GM12878 (cell line): Measurements from ENCODE around the gene OR51B4. TPM values are rescaled to one million over a fixed set of nuclear protein-coding genes. Genes with fewer than 3 reads are reported as not detected.

Experiments used
- ATAC-seq: fragments of 200-7000 bp; cut with Tn5 transposase; 3 replicates; pipeline ENCODE4 v1.9.1; 2020; ENCODE audit warnings: mild to moderate bottlenecking, moderate library complexity
- BruUV-seq: library from RNA; stranded (reverse); fragments of 400-500 nt; replicated peaks from 2 replicates; lab custom pipeline; 2021; lab: Mats Ljungman, UMichigan
- CTCF ChIA-PET: fragments of 300-600 bp; sonication (Branson Sonifier 250); formaldehyde crosslinking; extraction: SDS; loops from one replicate; lab custom pipeline; 2021; ENCODE audit warnings: inconsistent platforms; lab: Yijun Ruan, JAX
- POLR2A ChIA-PET: fragments of 350-600 bp; formaldehyde crosslinking; extraction: SDS; loops from one replicate; lab custom pipeline; 2021; ENCODE audit warnings: inconsistent platforms; lab: Charles Lee
- RAD21 ChIA-PET: fragments of 300-600 bp; sonication (Branson Sonifier 250); formaldehyde crosslinking; loops from one replicate; lab custom pipeline; 2023; ENCODE audit warnings: antibody characterized with exemption; ENCODE audit not compliant: unreplicated experiment; lab: Charles Lee
- SMC1A ChIA-PET: fragments of 300-600 bp; sonication (Branson Sonifier 250); formaldehyde crosslinking; loops from one replicate; lab custom pipeline; 2023; ENCODE audit not compliant: unreplicated experiment, uncharacterized antibody; lab: Charles Lee
- DNase-seq: peaks from one replicate; pipeline ENCODE4 v3.0.0-alpha.2; 2011; ENCODE audit warnings: low read depth, low spot score
- FAIRE-seq: peaks from 3 replicates; lab custom pipeline; 2011; peaks lifted over from hg19 to GRCh38; lab: Jason Lieb, UNC
- H2AFZ ChIP-seq: 2 replicates; pipeline ENCODE4 v1.6.0; 2011; ENCODE audit warnings: low read depth, low read length, control low read depth; ENCODE audit not compliant: control insufficient read depth
- H3K27ac ChIP-seq: 2 replicates; pipeline ENCODE4 v1.5.1; 2011; ENCODE audit warnings: control low read depth; ENCODE audit not compliant: control insufficient read depth, insufficient read depth
- H3K27me3 ChIP-seq, 2 experiments: replicated peaks in 1 of 2; 2 replicates each; pipeline versions ENCODE4 v1.6.0 to v1.6.1; 2011; ENCODE audit warnings: low read length in 1 of 2; ENCODE audit not compliant: control insufficient read depth in 2 of 2, insufficient read depth in 2 of 2
- H3K36me3 ChIP-seq, 2 experiments: 2 replicates each; pipeline ENCODE4 v1.5.1; 2011; ENCODE audit warnings: low read length in 1 of 2; ENCODE audit not compliant: control insufficient read depth in 2 of 2, insufficient read depth in 2 of 2
- H3K4me1 ChIP-seq: 2 replicates; pipeline ENCODE4 v1.6.1; 2011; ENCODE audit warnings: mild to moderate bottlenecking, low read length, moderate library complexity, mixed read lengths; ENCODE audit not compliant: control insufficient read depth, insufficient read depth
- H3K4me2 ChIP-seq: 2 replicates; pipeline ENCODE4 v1.6.0; 2011; ENCODE audit warnings: control low read depth; ENCODE audit not compliant: control insufficient read depth, insufficient read depth
- H3K4me3 ChIP-seq: fragments of 200-600 bp; sonication (generic); 2 replicates; pipeline ENCODE4 v1.5.1; 2016
- H3K79me2 ChIP-seq: 2 replicates; pipeline ENCODE4 v1.6.0; 2011; ENCODE audit warnings: low read length; ENCODE audit not compliant: control insufficient read depth, insufficient read depth
- H3K9ac ChIP-seq: 2 replicates; pipeline ENCODE4 v1.8.0; 2011; ENCODE audit warnings: low read length, control low read depth, mixed read lengths; ENCODE audit not compliant: control insufficient read depth, insufficient read depth
- H3K9me3 ChIP-seq: replicated peaks from 3 replicates; pipeline ENCODE4 v1.5.1; 2011; ENCODE audit warnings: mild to moderate bottlenecking, low read length; ENCODE audit not compliant: control insufficient read depth, insufficient read depth
- H4K20me1 ChIP-seq: 2 replicates; pipeline ENCODE4 v1.6.0; 2011; ENCODE audit not compliant: control insufficient read depth, insufficient read depth
- POLR2AphosphoS5 ChIP-seq: IDR thresholded peaks from 2 replicates; pipeline ENCODE4 v1.6.1; 2011; ENCODE audit warnings: mild to moderate bottlenecking, low read length, inconsistent platforms
- SPI1 ChIP-seq: IDR thresholded peaks from 2 replicates; pipeline ENCODE4 v1.6.1; 2011; ENCODE audit warnings: low read depth, mild to moderate bottlenecking, low read length, moderate library complexity, borderline replicate concordance; ENCODE audit not compliant: insufficient read depth
- ZNF24 ChIP-seq: fragments of 450-650 bp; IDR thresholded peaks from 2 replicates; pipeline ENCODE4 v1.6.1; 2017; ENCODE audit warnings: antibody characterized with exemption, mild to moderate bottlenecking
- ZNF622 ChIP-seq: fragments of 450-650 bp; IDR thresholded peaks from 2 replicates; pipeline ENCODE4 v1.6.1; 2017; ENCODE audit warnings: mild to moderate bottlenecking, inconsistent platforms
- WGBS: methylation state at CpG from one replicate; pipeline ENCODE4 v1.1.6; 2016; ENCODE audit warnings: low lambda C conversion rate; ENCODE audit not compliant: insufficient replicate concordance, insufficient coverage; ENCODE audit errors: missing lambda C conversion rate; 5-methylcytosine and 5-hydroxymethylcytosine counted together
- in situ Hi-C: fragments of 300-500 bp; cut with MboI; formaldehyde crosslinking; loops from 9 replicates; pipeline ENCODE4 v1.14.3; 2018; ENCODE audit warnings: mixed read lengths
- intact Hi-C: fragments of 100-400 bp; cut with micrococcal nuclease; formaldehyde crosslinking; loops from one replicate; pipeline ENCODE4 v1.14.2; 2022; ENCODE audit not compliant: unreplicated experiment
- polyA plus RNA-seq, 11 experiments: library from polyadenylated mRNA; depleted of rRNA in 4 of 11; unstranded in 6 of 11; stranded (reverse) in 5 of 11; fragments of >200 nt; fragmentation: Nextera tagmentation in 4 of 11; fragmentation: Illumina TruSeq in 1 of 11; extraction: Ambion mirVana in 4 of 11; extraction: Trizol in 1 of 11; gene quantifications; 1 replicate in 1 of 11; 2 replicates in 10 of 11; pipeline versions ENCODE4 v1.2.1 to v1.2.3, GENCODE V29; 2011 to 2016; ENCODE audit warnings: inconsistent platforms in 2 of 11, missing spikeins in 2 of 11, low read depth in 1 of 11
- total RNA-seq, 4 experiments: library from RNA; depleted of rRNA in 3 of 4; stranded (reverse); fragments of >200 nt in 3 of 4; fragmentation: Illumina TruSeq in 1 of 4; extraction: Trizol in 1 of 4; gene quantifications; 2 replicates each; pipeline versions ENCODE4 v1.2.1 to v1.2.3, GENCODE V29; 2013 to 2021

OR51B4 gene
- total and polyA plus RNA-seq, 10 of the 15 experiments (the other 5 are each of a cell fraction or from before 2014, with no cell fraction given), result 0.23 to 2.1 TPM; not detected in 8

- FAIRE-seq, result no peak
- ATAC-seq, result no peak
- RAD21 ChIA-PET, result no interaction called here
- Histone ChIP-seq H3K79me2 (no peaks in the 10 kb centered on the region), H3K4me2 (no peak overlapping the region), H3K4me3 (no peak overlapping the region), H4K20me1 (no peaks in the 10 kb centered on the region)
- no TSS peak for BruUV-seq
- POLR2A ChIA-PET, result no interaction called here
- no peak for DNase-seq
- in situ Hi-C loops, result no loop called here
- TF ChIP-seq POLR2AphosphoS5 (no peak), SPI1 (no peak)
- TF ChIP-seq, all 136 proteins: peak for 0
- H3K9me3 ChIP-seq, result no peaks in the 10 kb centered on the region
- H3K36me3 ChIP-seq, result no peaks in the 10 kb centered on the region
- intact Hi-C loops, result no loop called here
- SMC1A ChIA-PET, result no interaction called here
- WGBS, result 80% methylated on average over 1 of the region's 1 CpG
- no peak overlapping the region for H2AFZ ChIP-seq
- H3K27ac ChIP-seq, result no peak overlapping the region
- no peak overlapping the region for H3K9ac ChIP-seq
- no peaks in the 10 kb centered on the region for H3K4me1 ChIP-seq
- H3K27me3 ChIP-seq, result no peaks in the 10 kb centered on the region; a peak in 1 of 4 replicates
- CTCF ChIA-PET, result no interaction called here
These were observed 8.7 kb upstream of the OR51B4 start for GRCh38 chr11:5310423-5310822.

GRCh38 chr11:5307256-5308019 lies 5.7 kb upstream of the OR51B4 start:
- Histone ChIP-seq H3K4me2 (no peak overlapping the region), H3K9me3 (no peaks in the 10 kb centered on the region), H3K9ac (no peak overlapping the region), H3K27me3 (no peaks in the 10 kb centered on the region; a peak in 1 of 4 replicates), H3K36me3 (no peaks in the 10 kb centered on the region), H3K4me1 (no peaks in the 10 kb centered on the region), H3K79me2 (no peaks in the 10 kb centered on the region), H2AFZ (no peak overlapping the region), H3K27ac (no peak overlapping the region), H3K4me3 (no peak overlapping the region), H4K20me1 (no peaks in the 10 kb centered on the region)
- no peak for ATAC-seq
- in situ Hi-C loops, result no loop called here
- no peak for FAIRE-seq
- 42% methylated on average over 2 of the region's 2 CpGs for WGBS
- ChIA-PET RAD21 (no interaction called here), SMC1A (interaction anchor here (1.3 kb wide), 1 partner anchor 19 kb away, joined by 3 read pairs; no protein-coding TSS in a partner anchor), CTCF (no interaction called here), POLR2A (interaction anchor here (1.0 kb wide), 1 partner anchor 21 kb away, joined by 5 read pairs; no protein-coding TSS in a partner anchor)
- TF ChIP-seq ZNF24, result no peak
- no peak for TF ChIP-seq ZNF622
- no peak for DNase-seq
- no TSS peak for BruUV-seq
- intact Hi-C loops, result no loop called here
